Endometrial microvascular endothelial cells (primary cell): ENCODE data around the gene SMIM30. TPM values are rescaled to one million over a fixed set of nuclear protein-coding genes. Genes with fewer than 3 reads are reported as not detected.
"Not testable (repeated sequence)": the region's sequence is repeated elsewhere in the genome, so short reads cannot be mapped to it uniquely, and the experiment has no call there.

Experiments
- in situ Hi-C: cut with HindIII; loops from 2 replicates; pipeline ENCODE4 v1.10.0; 2017; ENCODE audit warnings: low sequenced_read_pairs, low pct_unique_long_range_greater_than_20kb; ENCODE audit errors: inconsistent ontology term
- total RNA-seq: library from RNA; depleted of rRNA; stranded (reverse); fragments of >200 nt; gene quantifications from one replicate; pipeline ENCODE4 v1.2.3, GENCODE V29; 2015; ENCODE audit errors: inconsistent ontology term

SMIM30 gene
- total RNA-seq, 1 donor from 2014 or later, result 64.7 TPM

GRCh38 chr7:113117374-113117774, 980 bp downstream of the SMIM30 start:
- in situ Hi-C loops, result not testable (repeated sequence)

- in situ Hi-C loops, result no loop called here
Measured at GRCh38 chr7:113113912-113114311, 4.4 kb downstream of the SMIM30 start.

GRCh38 chr7:113109718-113110117, 8.6 kb downstream of the SMIM30 start:
- in situ Hi-C loops, result no loop called here

GRCh38 chr7:113100121-113100603, 18.2 kb downstream of the SMIM30 start:
- in situ Hi-C loops, result no loop called here

- in situ Hi-C loops, result no loop called here
Measured at GRCh38 chr7:113099284-113099919, 19.0 kb downstream of the SMIM30 start.

GRCh38 chr7:113094517-113095249, 23.7 kb downstream of the SMIM30 start:
- in situ Hi-C loops, result no loop called here

- in situ Hi-C loops, result no loop called here
Measured at GRCh38 chr7:113093561-113093960, 24.8 kb downstream of the SMIM30 start.

GRCh38 chr7:113092762-113093161, 25.6 kb downstream of the SMIM30 start:
- in situ Hi-C loops, result no loop called here

GRCh38 chr7:113087071-113087998, 31.0 kb downstream of the SMIM30 start:
- in situ Hi-C loops, result no loop called here

- in situ Hi-C loops, result no loop called here
Measured at GRCh38 chr7:113086431-113086888, 31.9 kb downstream of the SMIM30 start, which contains the start of gene GPR85. TSS of gene GPR85 (minus strand) at chr7:113086827. CDS start at chr7:113084721, 2,106 bp downstream.

- in situ Hi-C loops, result no loop called here
Measured at GRCh38 chr7:113085781-113086390, 32.5 kb downstream of the SMIM30 start.

GRCh38 chr7:113084496-113085172, 33.7 kb downstream of the SMIM30 start:
- in situ Hi-C loops, result no loop called here

GRCh38 chr7:113083816-113084495, 34.4 kb downstream of the SMIM30 start:
- in situ Hi-C loops, result no loop called here

GRCh38 chr7:113083132-113083815, 35.1 kb downstream of the SMIM30 start:
- in situ Hi-C loops, result no loop called here

GRCh38 chr7:113078331-113078730, 40.0 kb downstream of the SMIM30 start:
- in situ Hi-C loops, result no loop called here

GRCh38 chr7:113076703-113077102, 41.7 kb downstream of the SMIM30 start:
- in situ Hi-C loops, result no loop called here

- in situ Hi-C loops, result no loop called here
Measured at GRCh38 chr7:113071465-113071864, 46.9 kb downstream of the SMIM30 start.
